GM18511 (cell line): ENCODE results near the gene PRM1.

Experiments
- ATAC-seq: cut with Tn5 transposase; IDR thresholded peaks from one replicate; pipeline ENCODE4 v1.9.1; 2021; ENCODE audit warnings: mild to moderate bottlenecking, moderate library complexity; ENCODE audit not compliant: unreplicated experiment

The PRM1 gene

GRCh38 chr16:11239644-11240632 lies 41.2 kb downstream of the PRM1 start:
- ATAC-seq, result no peak

GRCh38 chr16:11238272-11239202 lies 42.6 kb downstream of the PRM1 start:
- ATAC-seq, result no peak

DNA sequence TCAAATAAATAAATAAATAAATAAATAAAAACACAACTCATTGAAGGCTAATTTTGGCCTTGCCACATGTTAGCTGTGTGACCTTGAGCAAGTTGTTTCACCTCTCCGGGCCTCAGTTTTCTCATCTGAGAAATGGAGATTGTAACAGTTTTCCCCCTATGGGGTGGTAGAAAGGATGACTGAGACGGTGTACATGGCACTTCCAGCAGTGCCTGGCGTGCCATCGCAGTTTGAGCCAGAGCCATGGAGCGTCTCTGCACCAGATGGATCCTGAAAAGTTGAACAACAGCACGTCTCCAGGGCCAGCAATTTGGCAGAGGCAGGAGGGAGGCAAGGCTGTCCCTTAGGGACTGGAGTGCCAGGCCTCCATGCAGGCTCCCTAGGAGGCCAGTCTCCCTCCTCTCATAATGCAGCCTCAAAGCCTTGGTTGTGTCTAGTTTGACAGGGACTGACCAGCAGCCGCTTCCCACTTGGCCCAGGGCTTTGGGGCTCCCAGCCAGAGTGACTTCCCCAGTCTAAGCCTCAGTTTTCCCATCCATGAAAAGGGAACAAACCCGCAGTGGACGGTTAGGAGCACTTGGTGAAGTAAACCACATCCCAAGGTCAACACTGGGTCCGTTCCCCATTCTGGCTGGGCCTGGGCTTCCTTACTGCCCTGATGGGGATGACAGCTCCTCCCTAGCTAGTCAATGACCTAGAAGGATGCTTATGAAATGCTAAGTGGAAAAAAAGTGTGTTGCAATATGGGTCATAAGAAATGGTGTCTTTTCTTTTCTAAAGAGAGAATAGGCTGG lies 44.5 kb downstream of the PRM1 start:
- no peak for ATAC-seq

- ATAC-seq, result no peak
Observed at GRCh38 chr16:11235703-11235991, 45.5 kb downstream of the PRM1 start.

- no peak for ATAC-seq
Observed at GRCh38 chr16:11234884-11235702, 46.0 kb downstream of the PRM1 start.

GRCh38 chr16:11233727-11234376 lies 47.3 kb downstream of the PRM1 start:
- ATAC-seq, result no peak

GRCh38 chr16:11232852-11233726 lies 48.0 kb downstream of the PRM1 start:
- peak; percentile 69 for ATAC-seq

DNA sequence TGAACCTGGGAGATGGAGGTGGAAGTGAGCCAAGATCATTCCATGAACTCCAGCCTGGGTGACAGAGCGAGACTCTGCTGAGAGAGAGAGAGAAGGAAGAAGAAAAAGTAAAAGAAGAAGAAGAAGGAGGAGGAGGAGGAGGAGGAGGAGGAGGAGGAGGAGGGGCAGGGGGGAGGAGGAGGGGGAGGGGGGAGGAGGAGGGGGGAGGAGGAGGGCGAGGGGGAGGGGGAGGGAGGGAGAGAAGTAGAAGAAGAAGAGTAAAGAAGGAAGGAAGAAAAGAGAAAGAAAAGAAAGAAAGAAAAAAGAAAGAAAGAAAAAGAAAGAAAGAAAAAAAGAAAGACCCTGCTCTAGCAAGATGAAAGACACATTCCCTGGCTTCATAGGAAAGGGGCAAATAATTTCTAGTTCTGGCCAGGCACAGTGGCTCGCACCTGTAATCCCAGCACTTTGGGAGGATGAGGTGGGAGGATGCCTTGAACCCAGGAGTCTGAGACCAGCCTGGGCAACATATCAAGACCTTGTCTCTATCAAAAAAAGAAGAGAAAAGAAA lies 48.8 kb downstream of the PRM1 start:
- ATAC-seq, result no peak

DNA sequence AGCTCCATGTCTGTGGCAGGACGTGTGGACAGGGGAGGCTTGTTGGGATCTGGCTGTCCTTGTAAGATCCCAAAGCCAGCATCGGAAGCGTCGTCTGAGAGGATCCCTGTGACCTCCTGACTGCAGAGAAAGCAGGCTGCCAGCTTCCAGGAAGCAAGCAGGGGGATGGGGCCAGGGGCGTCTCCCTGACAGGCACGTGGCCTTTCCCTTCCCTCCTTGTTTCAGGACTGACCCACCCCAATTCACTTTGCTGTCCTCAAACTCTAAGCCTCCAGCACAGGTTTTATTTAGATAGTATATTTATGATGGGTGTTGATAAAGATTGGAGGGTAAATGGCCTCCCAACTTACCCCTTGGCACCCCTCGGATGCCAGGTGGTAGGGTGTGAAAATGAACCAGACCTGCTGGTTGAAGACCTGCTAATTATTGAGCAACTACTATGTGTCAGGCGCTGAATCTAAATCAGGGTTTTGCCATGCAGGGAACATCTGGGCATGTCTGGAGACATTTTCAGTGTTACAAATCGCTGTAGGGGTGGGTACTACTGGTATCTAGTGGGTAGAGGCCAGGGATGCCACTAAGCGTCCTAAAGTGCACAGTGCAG lies 49.7 kb downstream of the PRM1 start:
- ATAC-seq, result no peak
